Measurements from ENCODE around the gene RPL3.

RPL3 gene

GRCh38 chr22:39282645-39283321 lies 36.6 kb downstream of the RPL3 start:
- DNase-seq (ENCODE audit: low read depth): no peak

- no peak for DNase-seq (ENCODE audit: low read depth)
These were observed 38.3 kb downstream of the RPL3 start for GRCh38 chr22:39281126-39281525.

GRCh38 chr22:39280250-39280649 lies 39.2 kb downstream of the RPL3 start:
- no peak for DNase-seq (ENCODE audit: low read depth)

- DNase-seq (ENCODE audit: low read depth): no peak
These were observed 40.1 kb downstream of the RPL3 start for GRCh38 chr22:39279170-39279850.

GRCh38 chr22:39278040-39278439 lies 41.4 kb downstream of the RPL3 start:
- no peak for DNase-seq (ENCODE audit: low read depth)

- DNase-seq (ENCODE audit: low read depth): no peak
These were observed 42.2 kb downstream of the RPL3 start for GRCh38 chr22:39277142-39277607.

GRCh38 chr22:39276440-39277141 lies 42.8 kb downstream of the RPL3 start:
- DNase-seq (ENCODE audit: low read depth): no peak

GRCh38 chr22:39275814-39276439 lies 43.5 kb downstream of the RPL3 start:
- DNase-seq (ENCODE audit: low read depth): no peak

GRCh38 chr22:39273950-39274887 lies 45.2 kb downstream of the RPL3 start:
- DNase-seq (ENCODE audit: low read depth): no peak

- DNase-seq (ENCODE audit: low read depth): no peak
These were observed 48.6 kb downstream of the RPL3 start for GRCh38 chr22:39270792-39271191.

- DNase-seq (ENCODE audit: low read depth): no peak
These were observed 49.1 kb downstream of the RPL3 start for GRCh38 chr22:39270280-39270679.

GRCh38 chr22:39269095-39269790 lies 50.2 kb downstream of the RPL3 start:
- no peak for DNase-seq (ENCODE audit: low read depth)

GRCh38 chr22:39268645-39269044 lies 50.8 kb downstream of the RPL3 start:
- no peak for DNase-seq (ENCODE audit: low read depth)

GRCh38 chr22:39267974-39268373 lies 51.4 kb downstream of the RPL3 start:
- DNase-seq (ENCODE audit: low read depth): no peak

GRCh38 chr22:39266398-39267030 lies 52.9 kb downstream of the RPL3 start:
- DNase-seq (ENCODE audit: low read depth): no peak

GRCh38 chr22:39265143-39265886 lies 54.1 kb downstream of the RPL3 start:
- DNase-seq (ENCODE audit: low read depth): no peak

GRCh38 chr22:39264349-39265038 lies 54.9 kb downstream of the RPL3 start:
- no peak for DNase-seq (ENCODE audit: low read depth)

GRCh38 chr22:39263626-39264348 lies 55.6 kb downstream of the RPL3 start:
- no peak for DNase-seq (ENCODE audit: low read depth)
